CD4-positive, alpha-beta T cell treated with Interleukin-1 beta for 1 hour (primary cell): ENCODE results near the gene C4orf17.
"Not testable (repeated sequence)": the region's sequence is repeated elsewhere in the genome, so short reads cannot be mapped to it uniquely, and the experiment has no call there.

Experiments
- DNase-seq, 2 donors: peaks; one replicate each; pipeline ENCODE4 v3.0.0-alpha.2; 2020 to 2022

C4orf17 gene

GRCh38 chr4:99510721-99511120, at the start of gene C4orf17:
Gene C4orf17, plus strand, starts transcription at chr4:99511021. Its CDS starts 2,061 bp downstream, at chr4:99513082.
- DNase-seq, result no peak

GRCh38 chr4:99461623-99462401, 49.0 kb upstream of the C4orf17 start:
- DNase-seq, result no peak

GRCh38 chr4:99462875-99463464, 47.9 kb upstream of the C4orf17 start:
- peak; percentile 16 to 57 for DNase-seq

GRCh38 chr4:99463566-99463965, 47.3 kb upstream of the C4orf17 start:
- no peak for DNase-seq

- no peak for DNase-seq
Observed at GRCh38 chr4:99467887-99468286, 42.9 kb upstream of the C4orf17 start.

- DNase-seq, result no peak
Observed at GRCh38 chr4:99468889-99469288, 41.9 kb upstream of the C4orf17 start.

- no peak for DNase-seq
Observed at GRCh38 chr4:99471349-99471748, 39.5 kb upstream of the C4orf17 start.

GRCh38 chr4:99471896-99472295, 38.9 kb upstream of the C4orf17 start:
- no peak for DNase-seq

- DNase-seq, result no peak
Observed at GRCh38 chr4:99473131-99473530, 37.7 kb upstream of the C4orf17 start.

- no peak for DNase-seq
Observed at GRCh38 chr4:99483636-99484035, 27.2 kb upstream of the C4orf17 start.

GRCh38 chr4:99485212-99485611, 25.6 kb upstream of the C4orf17 start:
- no peak for DNase-seq

- not testable (repeated sequence) for DNase-seq
Observed at GRCh38 chr4:99486648-99487047, 24.2 kb upstream of the C4orf17 start.

GRCh38 chr4:99490286-99490685, 20.5 kb upstream of the C4orf17 start:
- DNase-seq, result no peak

GRCh38 chr4:99504804-99505502, 5.9 kb upstream of the C4orf17 start:
- no peak for DNase-seq

GRCh38 chr4:99506781-99507180, 4.0 kb upstream of the C4orf17 start:
- no peak for DNase-seq

GRCh38 chr4:99507349-99507748, 3.5 kb upstream of the C4orf17 start:
- no peak for DNase-seq

GRCh38 chr4:99507762-99508161, 3.1 kb upstream of the C4orf17 start:
- peak in 1 of 2 donors; percentile 10 for DNase-seq

GRCh38 chr4:99518601-99519295, 7.9 kb downstream of the C4orf17 start:
- DNase-seq, result no peak

- DNase-seq, result no peak
Observed at GRCh38 chr4:99529228-99529627, 18.4 kb downstream of the C4orf17 start.

GRCh38 chr4:99529956-99530355, 19.1 kb downstream of the C4orf17 start:
- no peak for DNase-seq

GRCh38 chr4:99534699-99535098, 23.9 kb downstream of the C4orf17 start:
- DNase-seq, result not testable (repeated sequence)

GRCh38 chr4:99536271-99536670, 25.4 kb downstream of the C4orf17 start:
- DNase-seq, result no peak

- no peak for DNase-seq
Observed at GRCh38 chr4:99536848-99537247, 26.0 kb downstream of the C4orf17 start.
